PC-3 (cell line): Measurements from ENCODE around the gene NTMT2. TPM values are rescaled to one million over a fixed set of nuclear protein-coding genes. Genes with fewer than 3 reads are reported as not detected.

ENCODE experiments used
- ATAC-seq: fragments of 200-7000 bp; cut with Tn5 transposase; 2 replicates; pipeline ENCODE4 v1.9.1; 2020; ENCODE audit warnings: mild to moderate bottlenecking, moderate library complexity
- BruUV-seq: library from RNA; stranded (reverse); fragments of 400-500 nt; replicated peaks from 2 replicates; lab custom pipeline; 2021; lab: Mats Ljungman, UMichigan
- CTCF ChIA-PET: fragments of 300-600 bp; sonication (Branson Sonifier 250); formaldehyde crosslinking; loops from one replicate; lab custom pipeline; 2022; ENCODE audit warnings: antibody characterized with exemption; lab: Charles Lee
- POLR2A ChIA-PET: fragments of 300-600 bp; sonication (Branson Sonifier 250); formaldehyde crosslinking; loops from one replicate; lab custom pipeline; 2022; ENCODE audit warnings: antibody characterized with exemption; ENCODE audit not compliant: unreplicated experiment; lab: Charles Lee
- DNase-seq: peaks from one replicate; pipeline ENCODE4 v3.0.0-alpha.2; 2015
- H2AFZ ChIP-seq: fragments of 300-600 bp; sonication (generic); 2 replicates; pipeline ENCODE4 v1.6.0; 2016; ENCODE audit warnings: antibody characterized with exemption, low read length
- H3F3A ChIP-seq: fragments of 300-600 bp; sonication (generic); one replicate; pipeline ENCODE4 v1.6.0; 2017; ENCODE audit warnings: antibody characterized with exemption, low read length, control low read depth, mild to moderate bottlenecking; ENCODE audit not compliant: unreplicated experiment
- H3K27ac ChIP-seq: fragments of 300-600 bp; sonication (generic); 2 replicates; pipeline ENCODE4 v1.5.1; 2016; ENCODE audit warnings: mild to moderate bottlenecking, low read length
- H3K27me3 ChIP-seq: fragments of 300-600 bp; sonication (generic); 2 replicates; pipeline ENCODE4 v1.6.1; 2016; ENCODE audit warnings: low read length, mixed read lengths
- H3K36me3 ChIP-seq: fragments of 300-600 bp; sonication (generic); 2 replicates; pipeline ENCODE4 v1.6.1; 2016; ENCODE audit warnings: low read depth, mixed run types, low read length, mixed read lengths
- H3K4me1 ChIP-seq: fragments of 300-600 bp; sonication (generic); 2 replicates; pipeline ENCODE4 v1.5.1; 2016; ENCODE audit warnings: low read length; ENCODE audit not compliant: insufficient read depth
- H3K4me2 ChIP-seq: fragments of 300-600 bp; sonication (generic); 2 replicates; pipeline ENCODE4 v1.6.0; 2016; ENCODE audit warnings: low read length
- H3K4me3 ChIP-seq: fragments of 300-600 bp; sonication (generic); 2 replicates; pipeline ENCODE4 v1.5.1; 2016; ENCODE audit warnings: mild to moderate bottlenecking, low read length, mixed read lengths
- H3K79me2 ChIP-seq: fragments of 300-600 bp; sonication (generic); 2 replicates; pipeline ENCODE4 v1.6.1; 2017; ENCODE audit warnings: low read length, mixed read lengths
- H3K9ac ChIP-seq: fragments of 300-600 bp; sonication (generic); 2 replicates; pipeline ENCODE4 v1.6.0; 2016; ENCODE audit warnings: mild to moderate bottlenecking, low read length
- H3K9me2 ChIP-seq: fragments of 300-600 bp; sonication (generic); replicated peaks from 2 replicates; pipeline ENCODE4 v1.6.1; 2016; ENCODE audit warnings: mixed run types, low read length, mixed read lengths
- H3K9me3 ChIP-seq: fragments of 300-600 bp; sonication (generic); 2 replicates; pipeline ENCODE4 v1.6.1; 2016; ENCODE audit warnings: low read length, mixed read lengths
- H4K20me1 ChIP-seq: fragments of 300-600 bp; sonication (generic); 2 replicates; pipeline ENCODE4 v1.6.1; 2016; ENCODE audit warnings: low read length, mixed read lengths
- CTCF ChIP-seq: fragments of 300-600 bp; sonication (generic); conservative IDR thresholded peaks from 2 replicates; pipeline ENCODE4 v1.5.1; 2017; ENCODE audit warnings: antibody characterized with exemption, low read depth, mild to moderate bottlenecking, low read length
- EZH2 ChIP-seq: fragments of 300-600 bp; sonication (generic); IDR thresholded peaks from one replicate; pipeline ENCODE4 v1.6.1; 2017; ENCODE audit warnings: antibody characterized with exemption, mild to moderate bottlenecking, low read length; ENCODE audit not compliant: unreplicated experiment
- EZH2phosphoT487 ChIP-seq: fragments of 300-600 bp; sonication (generic); IDR thresholded peaks from 2 replicates; pipeline ENCODE4 v1.6.1; 2018; ENCODE audit warnings: mild to moderate bottlenecking, antibody characterized with exemption, low read length, borderline replicate concordance
- intact Hi-C: fragments of 100-400 bp; cut with micrococcal nuclease; formaldehyde crosslinking; loops from 2 replicates; pipeline ENCODE4 v1.9.0; 2023
- total RNA-seq: library from RNA; depleted of rRNA; stranded (reverse); fragments of >200 nt; gene quantifications from 2 replicates; pipeline ENCODE4 v1.2.3, GENCODE V29; 2014

NTMT2 gene
- total RNA-seq, 1 experiment from 2014 or later = not detected

DNA sequence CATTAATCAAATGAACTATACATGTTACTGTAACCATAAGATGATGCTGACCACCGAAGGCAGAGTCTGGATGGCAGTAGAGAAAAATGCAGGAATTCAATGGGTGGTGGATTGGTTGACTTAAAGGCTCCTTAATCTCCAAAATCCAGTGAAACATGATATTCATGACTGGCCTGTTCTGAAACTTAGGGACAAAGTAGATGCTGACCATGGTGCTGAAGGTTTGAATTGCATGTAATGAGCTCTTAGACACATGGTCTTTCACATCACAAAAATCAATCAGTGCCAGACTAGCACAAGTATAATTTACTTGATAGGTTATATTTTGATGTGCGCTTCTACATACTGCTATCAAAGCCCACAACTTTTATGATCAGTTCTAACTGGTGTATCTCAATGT lies 30.9 kb upstream of the NTMT2 start:
- H3K4me2 ChIP-seq = no peak overlapping the region
- no peaks in the 10 kb centered on the region for H3K9me3 ChIP-seq
- no peak overlapping the region for H3K4me3 ChIP-seq
- H3K9me2 ChIP-seq = no peaks in the 10 kb centered on the region
- H3K27me3 ChIP-seq = no peaks in the 10 kb centered on the region
- DNase-seq (peak; percentile 43), ATAC-seq (no peak)
- H3K36me3 ChIP-seq = no peaks in the 10 kb centered on the region
- POLR2A ChIA-PET = no interaction called here
- H4K20me1 ChIP-seq = no peaks in the 10 kb centered on the region
- H3K27ac ChIP-seq = no peak overlapping the region
- H3K4me1 ChIP-seq = no peaks in the 10 kb centered on the region
- BruUV-seq = no TSS peak
- TF ChIP-seq EZH2 (no peak), CTCF (no peak), EZH2phosphoT487 (no peak)
- CTCF ChIA-PET = no interaction called here
- intact Hi-C loops = no loop called here
- H3F3A ChIP-seq = no peaks in the 10 kb centered on the region
- H2AFZ ChIP-seq = no peak overlapping the region
- no peaks in the 10 kb centered on the region for H3K79me2 ChIP-seq
- H3K9ac ChIP-seq = no peak overlapping the region

DNA sequence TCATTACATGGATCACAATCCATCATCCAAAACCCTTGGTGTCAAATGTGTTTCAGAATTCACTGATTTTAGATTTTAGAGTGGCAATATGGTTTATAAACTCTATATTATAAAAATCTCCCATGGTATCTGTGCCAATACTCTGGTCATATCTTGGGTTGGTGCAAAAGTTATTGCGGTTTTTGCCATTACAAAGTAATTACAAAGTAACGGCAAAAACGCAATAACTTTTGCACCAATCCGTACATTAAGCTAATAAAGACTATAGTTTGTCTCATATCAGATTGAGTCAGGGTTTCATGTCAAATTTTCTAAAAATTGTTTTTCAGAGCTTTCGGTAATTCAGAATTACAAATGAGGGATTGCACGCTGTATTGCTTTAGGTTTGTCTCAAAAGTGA lies 23.4 kb upstream of the NTMT2 start:
- Histone ChIP-seq H3K9me3 (no peaks in the 10 kb centered on the region), H3K4me2 (no peak overlapping the region), H3F3A (no peaks in the 10 kb centered on the region), H2AFZ (no peak overlapping the region), H3K36me3 (no peaks in the 10 kb centered on the region), H3K9me2 (no peaks in the 10 kb centered on the region), H3K27ac (no peak overlapping the region), H3K79me2 (no peaks in the 10 kb centered on the region), H4K20me1 (no peaks in the 10 kb centered on the region), H3K4me1 (no peaks in the 10 kb centered on the region), H3K4me3 (no peak overlapping the region), H3K27me3 (no peaks in the 10 kb centered on the region), H3K9ac (no peak overlapping the region)
- CTCF ChIA-PET = no interaction called here
- TF ChIP-seq EZH2 = no peak
- no peak for TF ChIP-seq EZH2phosphoT487
- no peak for TF ChIP-seq CTCF
- BruUV-seq = no TSS peak
- intact Hi-C loops = no loop called here
- POLR2A ChIA-PET = no interaction called here
- no peak for ATAC-seq
- no peak for DNase-seq

GRCh38 chr1:170125269-170125668 lies 20.5 kb upstream of the NTMT2 start:
- Histone ChIP-seq H4K20me1 (no peaks in the 10 kb centered on the region), H3K9me3 (no peaks in the 10 kb centered on the region), H3K27me3 (no peaks in the 10 kb centered on the region), H3K79me2 (no peaks in the 10 kb centered on the region), H3K4me3 (no peak overlapping the region), H2AFZ (no peak overlapping the region), H3F3A (no peaks in the 10 kb centered on the region), H3K4me1 (no peaks in the 10 kb centered on the region), H3K27ac (no peak overlapping the region), H3K9me2 (no peaks in the 10 kb centered on the region), H3K9ac (no peak overlapping the region), H3K4me2 (no peak overlapping the region), H3K36me3 (no peaks in the 10 kb centered on the region)
- DNase-seq = no peak
- ChIA-PET POLR2A (no interaction called here), CTCF (no interaction called here)
- TF ChIP-seq EZH2 (no peak), CTCF (no peak), EZH2phosphoT487 (no peak)
- no peak for ATAC-seq
- no TSS peak for BruUV-seq
- intact Hi-C loops = no loop called here
